DMS79 (cell line): ENCODE results near the gene SLCO1A2.

Source experiments
- DNase-seq: peaks from one replicate; lab custom pipeline; 2025; lab: John Stamatoyannopoulos, UW

The SLCO1A2 gene

GRCh38 chr12:21328578-21328977 is 6.1 kb downstream of the SLCO1A2 start:
- DNase-seq = no peak

DNA sequence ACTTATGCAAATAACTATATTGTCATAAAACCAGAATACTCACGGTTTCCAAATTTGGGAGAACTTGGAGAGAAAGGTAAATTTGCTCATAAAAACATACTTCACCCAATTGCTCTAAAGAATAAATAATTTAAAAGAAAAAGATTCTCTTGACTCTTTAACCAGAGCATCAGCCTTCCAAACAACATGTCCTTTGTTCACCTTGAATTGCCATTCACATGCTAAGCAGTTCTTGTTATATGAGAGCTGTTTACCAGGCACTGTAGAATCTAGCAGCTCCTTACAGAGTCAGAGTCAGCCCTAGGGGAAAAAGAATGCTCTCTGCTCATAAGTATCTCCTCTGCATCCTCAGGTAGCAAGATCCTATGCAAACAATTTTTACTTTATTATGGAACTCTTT is 10.2 kb downstream of the SLCO1A2 start:
- DNase-seq = no peak

- no peak for DNase-seq
Observed at GRCh38 chr12:21323736-21324135, 11.0 kb downstream of the SLCO1A2 start.

DNA sequence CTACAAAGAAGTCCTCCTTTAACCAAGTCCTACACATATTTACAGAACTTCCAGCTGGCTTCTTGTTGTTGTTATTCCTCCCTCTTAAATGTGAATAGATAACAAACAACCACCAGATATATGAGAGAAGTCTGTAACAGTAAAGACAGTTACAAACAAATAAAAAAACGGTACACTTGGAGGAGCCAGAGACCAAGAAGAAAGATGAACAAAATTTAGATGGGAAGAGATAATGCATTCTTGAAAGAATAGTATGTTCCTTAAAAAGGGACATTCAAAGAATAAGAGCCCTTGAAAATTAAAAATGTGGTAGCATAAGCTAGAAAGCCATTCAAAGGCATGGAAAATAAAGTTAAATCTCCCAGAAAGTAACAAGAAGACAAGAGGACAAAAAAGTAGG is 25.9 kb downstream of the SLCO1A2 start:
- DNase-seq = no peak

- DNase-seq = no peak
Observed at GRCh38 chr12:21305661-21306060, 29.1 kb downstream of the SLCO1A2 start.

GRCh38 chr12:21300632-21301031 is 34.1 kb downstream of the SLCO1A2 start:
- DNase-seq = no peak

DNA sequence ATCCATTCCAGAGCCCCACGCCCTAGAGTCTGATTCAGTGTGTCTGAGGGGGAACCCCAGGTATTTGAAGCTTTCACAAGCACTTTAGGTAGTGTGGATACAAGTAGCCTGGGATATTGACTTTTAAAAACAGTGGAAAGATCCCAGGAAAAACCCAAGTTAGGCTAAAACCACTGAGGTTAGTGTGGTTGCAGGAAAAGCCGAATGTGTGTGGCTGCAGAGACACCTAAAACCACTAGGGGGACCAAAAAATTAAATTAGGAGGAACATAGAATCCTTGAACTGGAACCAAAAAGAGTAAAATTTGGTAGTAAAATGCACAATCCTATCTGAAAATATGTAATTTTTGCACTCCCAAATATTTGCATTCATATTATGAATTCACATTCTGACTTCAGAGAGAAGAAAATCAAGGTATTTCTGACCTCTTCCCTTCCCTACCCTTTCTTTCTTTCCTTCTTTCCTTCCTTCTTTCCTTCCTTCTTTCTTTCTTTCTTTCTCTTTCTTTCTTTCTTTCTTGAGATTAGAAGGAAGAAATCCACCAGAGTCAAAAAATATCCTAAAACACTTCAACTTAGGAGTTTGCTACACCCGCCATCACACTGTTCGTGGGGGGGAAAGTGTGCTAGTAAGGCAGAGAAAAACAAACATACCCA is 37.8 kb downstream of the SLCO1A2 start:
- no peak for DNase-seq

DNA sequence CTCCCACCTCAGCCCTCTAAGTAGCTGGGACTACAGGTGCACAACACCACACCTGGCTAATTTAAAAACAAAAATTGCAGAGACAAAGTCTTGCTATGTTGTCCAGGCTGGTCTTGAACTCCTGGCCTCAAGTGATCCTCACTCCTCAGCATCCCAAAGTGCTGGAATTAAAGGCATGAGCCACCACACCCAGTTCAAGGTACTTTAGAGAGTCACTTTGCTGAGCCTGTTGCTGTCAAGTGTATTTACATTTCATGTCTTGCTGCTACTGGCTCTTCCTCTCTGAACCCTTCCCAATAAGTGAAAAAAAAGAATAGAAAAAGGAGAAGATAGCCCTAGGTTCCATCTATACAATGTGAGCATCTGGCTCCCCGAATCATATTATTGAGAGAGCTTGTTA is 38.4 kb downstream of the SLCO1A2 start:
- DNase-seq = no peak

DNA sequence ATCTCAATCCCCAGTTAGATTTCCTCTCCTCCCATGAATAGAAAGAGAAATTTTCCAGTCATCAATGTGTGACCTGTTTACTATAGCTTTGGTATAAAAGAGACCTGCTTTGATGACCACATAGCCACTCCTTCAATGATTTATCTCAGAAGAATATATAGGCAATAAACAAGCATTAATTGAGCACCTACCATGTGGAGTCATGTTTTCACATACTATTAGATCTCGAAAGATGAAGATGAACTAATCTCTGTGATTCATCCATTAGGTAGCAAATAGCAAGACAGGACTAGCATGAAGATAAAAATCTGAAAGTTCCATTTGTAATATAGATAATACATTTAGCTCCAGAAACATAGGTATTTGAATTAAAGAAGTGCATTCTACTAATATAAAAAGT is 40.5 kb downstream of the SLCO1A2 start:
- DNase-seq = no peak

GRCh38 chr12:21292111-21292510 is 42.6 kb downstream of the SLCO1A2 start:
- DNase-seq = no peak

DNA sequence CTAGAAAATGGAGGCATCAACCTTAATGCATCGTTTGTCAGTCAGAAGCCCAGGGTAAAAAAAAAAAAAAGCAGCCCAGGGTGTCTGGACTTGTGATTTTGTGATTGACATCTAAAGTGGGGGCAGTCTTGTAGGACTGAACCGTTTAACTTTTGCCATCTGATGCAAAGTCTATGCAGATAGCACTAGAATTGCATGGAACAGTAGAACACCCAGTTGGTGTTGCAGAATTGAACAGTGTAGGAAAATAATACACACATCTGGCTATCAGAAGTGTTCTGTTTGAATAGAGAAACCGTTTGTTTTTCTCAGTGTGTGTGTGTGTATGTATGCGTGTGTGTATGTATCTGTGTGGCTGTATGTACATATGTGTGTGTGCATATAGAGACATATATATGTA is 45.0 kb downstream of the SLCO1A2 start:
- DNase-seq = no peak

- no peak for DNase-seq
Observed at GRCh38 chr12:21276826-21277225, 57.9 kb downstream of the SLCO1A2 start.

GRCh38 chr12:21265932-21266331 is 68.8 kb downstream of the SLCO1A2 start:
- no peak for DNase-seq

- DNase-seq = no peak
Observed at GRCh38 chr12:21264232-21264631, 70.5 kb downstream of the SLCO1A2 start.

- DNase-seq = no peak
Observed at GRCh38 chr12:21257172-21257571, 77.5 kb downstream of the SLCO1A2 start.

DNA sequence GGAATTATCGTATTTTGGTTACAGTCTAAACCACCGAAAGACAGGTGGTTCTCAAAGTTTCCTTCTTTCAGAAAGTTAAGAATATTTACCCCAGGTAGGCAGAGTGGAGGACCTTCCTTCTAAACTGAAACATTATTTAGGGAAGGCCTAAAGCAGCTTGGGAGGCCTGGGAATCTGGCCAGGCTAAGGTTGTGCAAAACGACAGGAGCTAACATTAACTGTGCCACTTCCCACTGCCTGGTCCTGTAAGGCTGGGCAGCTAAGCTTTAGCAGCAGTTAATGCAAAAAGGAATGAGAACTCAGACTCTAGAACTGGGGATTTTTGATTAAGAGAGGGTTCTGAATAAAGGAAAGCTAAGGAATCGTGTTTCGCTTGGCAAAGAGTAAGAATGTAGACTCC is 82.6 kb downstream of the SLCO1A2 start:
- DNase-seq = no peak

DNA sequence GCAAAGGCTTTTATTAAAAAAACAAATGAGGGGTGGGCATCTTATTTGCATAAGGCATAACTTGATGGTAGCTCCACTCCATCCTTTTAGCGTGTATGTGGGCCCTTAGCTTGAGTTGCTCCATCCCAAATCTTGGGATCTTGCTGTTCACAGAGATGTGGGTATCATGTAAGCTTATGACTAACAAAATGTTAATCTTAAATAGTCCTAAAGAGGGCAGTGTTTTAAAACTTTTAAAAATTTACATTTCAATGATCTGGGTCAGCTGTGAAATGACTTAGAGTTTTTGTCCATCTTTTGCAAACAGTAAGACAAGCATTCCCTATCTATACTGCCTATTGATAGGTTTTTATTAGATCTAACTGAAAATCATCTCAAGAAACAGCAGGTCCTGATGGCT is 86.0 kb downstream of the SLCO1A2 start:
- no peak for DNase-seq

DNA sequence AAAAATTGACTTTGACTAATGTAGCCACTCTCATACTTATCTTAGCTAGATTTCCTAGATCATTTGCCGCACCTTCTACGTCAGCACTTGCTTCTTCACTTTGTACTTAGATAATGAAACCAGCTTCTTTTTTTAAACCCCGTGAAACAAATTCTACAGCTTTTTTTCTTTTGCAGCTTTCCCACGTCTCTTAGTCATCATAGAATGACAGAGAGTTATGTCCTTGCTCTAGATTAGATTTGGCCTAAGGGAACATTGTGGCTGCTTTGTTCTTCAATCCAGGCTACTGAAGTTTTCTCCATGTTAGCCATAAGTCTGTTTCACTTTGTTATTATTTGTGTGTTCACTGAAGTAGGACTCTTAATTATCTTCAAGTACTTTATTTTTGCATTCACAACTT is 94.9 kb downstream of the SLCO1A2 start:
- DNase-seq = no peak

- no peak for DNase-seq
Observed at GRCh38 chr12:21234395-21234794, 100.3 kb downstream of the SLCO1A2 start.

DNA sequence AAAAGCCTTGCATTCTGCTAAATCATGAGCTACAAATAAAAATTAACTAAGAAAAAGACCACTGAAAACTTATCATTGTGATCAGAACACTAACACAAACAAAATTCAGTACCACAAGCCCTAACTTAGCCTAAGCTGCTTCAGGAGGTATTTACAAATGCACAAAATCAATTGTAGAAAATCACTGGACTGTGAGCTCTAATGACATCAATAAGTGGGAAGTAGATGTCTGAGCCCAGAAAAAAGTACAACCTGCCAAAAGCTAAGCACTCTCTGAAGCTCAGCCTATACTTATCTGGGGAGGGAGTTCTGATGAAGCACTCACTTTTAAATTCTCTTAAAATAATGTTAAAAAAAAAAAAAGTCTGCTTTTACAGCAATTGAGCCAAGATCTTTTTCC is 110.8 kb downstream of the SLCO1A2 start:
- DNase-seq = no peak

GRCh38 chr12:21221778-21222177 is 112.9 kb downstream of the SLCO1A2 start:
- DNase-seq = no peak

DNA sequence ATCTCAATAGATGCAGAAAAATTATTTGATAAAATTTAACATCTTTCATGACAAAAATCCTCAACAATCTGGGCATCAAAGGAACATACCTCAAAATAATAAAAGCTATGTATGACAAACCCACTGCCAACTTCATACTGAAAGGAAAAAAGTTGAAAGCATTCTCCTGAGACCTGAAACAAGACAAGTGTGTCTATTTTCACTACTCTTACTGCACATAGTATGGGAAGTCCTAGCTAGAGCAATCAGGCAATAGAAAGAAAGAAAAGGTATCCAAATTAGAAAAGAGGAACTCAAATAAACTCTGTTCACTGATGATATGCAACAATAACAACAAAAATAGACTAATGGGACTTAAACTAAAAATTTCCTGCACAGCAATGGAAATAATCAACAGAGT is 113.6 kb downstream of the SLCO1A2 start:
- no peak for DNase-seq

- DNase-seq = no peak
Observed at GRCh38 chr12:21220266-21220665, 114.5 kb downstream of the SLCO1A2 start.

GRCh38 chr12:21219206-21219605 is 115.5 kb downstream of the SLCO1A2 start:
- no peak for DNase-seq
